HEK293T (cell line): ENCODE data around the gene NAV2.

Experiments
- CTCF ChIA-PET: fragments of 350-600 bp; formaldehyde crosslinking; extraction: SDS; loops from one replicate; lab custom pipeline; 2021; ENCODE audit warnings: antibody characterized with exemption, inconsistent platforms; lab: Yijun Ruan, JAX
- POLR2A ChIA-PET: fragments of 350-600 bp; formaldehyde crosslinking; extraction: SDS; loops from one replicate; lab custom pipeline; 2020; ENCODE audit warnings: antibody characterized with exemption, inconsistent platforms; lab: Yijun Ruan, JAX
- DNase-seq: peaks from one replicate; pipeline ENCODE4 v3.0.0; 2012; ENCODE audit warnings: mixed read lengths; ENCODE audit errors: extremely low spot score
- ARNT ChIP-seq: fragments of 450-650 bp; IDR thresholded peaks from 2 replicates; pipeline ENCODE4 v1.6.1; 2017; ENCODE audit warnings: mild to moderate bottlenecking
- BHLHE40 ChIP-seq: fragments of 450-650 bp; IDR thresholded peaks from 2 replicates; pipeline ENCODE4 v1.6.1; 2016; ENCODE audit warnings: mild to moderate bottlenecking, moderate library complexity, borderline replicate concordance
- CTBP1 ChIP-seq: fragments of 450-650 bp; IDR thresholded peaks from 2 replicates; pipeline ENCODE4 v1.6.1; 2016; ENCODE audit warnings: borderline replicate concordance
- ELF4 ChIP-seq: fragments of 450-650 bp; IDR thresholded peaks from 2 replicates; pipeline ENCODE4 v1.6.1; 2017; ENCODE audit warnings: antibody characterized with exemption
- FOXA1 ChIP-seq: fragments of 450-650 bp; IDR thresholded peaks from 2 replicates; pipeline ENCODE4 v1.6.1; 2016; ENCODE audit warnings: mild to moderate bottlenecking
- FOXK2 ChIP-seq: fragments of 450-650 bp; IDR thresholded peaks from 2 replicates; pipeline ENCODE4 v1.6.1; 2016; ENCODE audit warnings: mild to moderate bottlenecking
- FOXM1 ChIP-seq: fragments of 450-650 bp; IDR thresholded peaks from 2 replicates; pipeline ENCODE4 v1.6.1; 2017; ENCODE audit warnings: mild to moderate bottlenecking, borderline replicate concordance
- HDGF ChIP-seq: fragments of 450-650 bp; IDR thresholded peaks from 2 replicates; pipeline ENCODE4 v1.6.1; 2017; ENCODE audit warnings: antibody characterized with exemption, borderline replicate concordance
- L3MBTL2 ChIP-seq: fragments of 450-650 bp; conservative IDR thresholded peaks from 2 replicates; pipeline ENCODE4 v1.6.1; 2016; ENCODE audit warnings: mild to moderate bottlenecking
- LEF1 ChIP-seq: fragments of 450-650 bp; IDR thresholded peaks from 2 replicates; pipeline ENCODE4 v1.6.1; 2017; ENCODE audit warnings: mild to moderate bottlenecking, borderline replicate concordance
- NFRKB ChIP-seq: fragments of 450-650 bp; IDR thresholded peaks from 2 replicates; pipeline ENCODE4 v1.6.1; 2016; ENCODE audit warnings: mild to moderate bottlenecking, moderate library complexity
- PKNOX1 ChIP-seq: fragments of 450-650 bp; IDR thresholded peaks from 2 replicates; pipeline ENCODE4 v1.6.1; 2016
- SP1 ChIP-seq: fragments of 450-650 bp; IDR thresholded peaks from 2 replicates; pipeline ENCODE4 v1.6.1; 2017
- SUZ12 ChIP-seq: fragments of 450-650 bp; IDR thresholded peaks from 2 replicates; pipeline ENCODE4 v1.6.1; 2016; ENCODE audit warnings: mild to moderate bottlenecking
- TARDBP ChIP-seq: fragments of 450-650 bp; IDR thresholded peaks from 2 replicates; pipeline ENCODE4 v1.6.1; 2016
- ZNF384 ChIP-seq: fragments of 450-650 bp; IDR thresholded peaks from 2 replicates; pipeline ENCODE4 v1.6.1; 2016

NAV2 gene

DNA sequence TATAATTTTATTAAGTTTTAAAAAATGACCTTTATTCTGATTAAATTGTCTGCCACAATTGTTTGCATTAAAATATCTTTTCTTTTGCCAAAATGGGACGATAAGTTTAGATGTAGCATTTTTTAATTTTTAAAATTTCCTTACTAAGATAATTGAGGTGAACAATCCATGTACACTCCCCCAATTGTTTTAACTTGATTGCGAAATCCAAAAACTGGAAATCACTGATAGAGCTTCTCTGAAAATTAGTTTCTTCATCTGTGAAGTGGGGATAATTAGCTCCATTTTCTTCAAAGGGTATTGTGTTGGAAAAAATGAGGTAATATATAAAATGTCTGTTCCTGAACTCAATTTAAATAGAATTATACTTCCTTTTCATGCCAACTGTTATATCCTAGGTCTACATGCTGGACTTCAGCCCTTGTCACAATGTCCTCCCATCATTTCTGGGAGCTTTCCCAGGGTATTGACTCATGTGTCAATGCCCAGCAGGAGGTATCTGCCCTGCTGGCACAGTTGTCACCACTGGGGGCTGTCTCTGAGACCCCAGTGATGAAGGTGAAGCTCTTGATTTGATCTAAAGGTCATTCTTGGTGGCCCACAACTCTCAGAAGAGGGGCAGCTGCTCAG lies 28.7 kb upstream of the NAV2 start:
- TF ChIP-seq LEF1: no peak
- TF ChIP-seq FOXK2: no peak
- TF ChIP-seq NFRKB: no peak
- TF ChIP-seq BHLHE40: no peak
- no peak for TF ChIP-seq FOXM1
- TF ChIP-seq ELF4: no peak
- no peak for TF ChIP-seq TARDBP
- no peak for TF ChIP-seq SP1
- TF ChIP-seq HDGF: no peak
- TF ChIP-seq FOXA1: no peak
- TF ChIP-seq ZNF384: no peak
- no peak for TF ChIP-seq L3MBTL2
- TF ChIP-seq ARNT: no peak
- no peak for DNase-seq
- ChIA-PET POLR2A (interaction anchor here (0.9 kb wide), 1 partner anchor 28 kb away, joined by 4 read pairs; the partner anchor contains the start of gene NAV2), CTCF (no interaction called here)

DNA sequence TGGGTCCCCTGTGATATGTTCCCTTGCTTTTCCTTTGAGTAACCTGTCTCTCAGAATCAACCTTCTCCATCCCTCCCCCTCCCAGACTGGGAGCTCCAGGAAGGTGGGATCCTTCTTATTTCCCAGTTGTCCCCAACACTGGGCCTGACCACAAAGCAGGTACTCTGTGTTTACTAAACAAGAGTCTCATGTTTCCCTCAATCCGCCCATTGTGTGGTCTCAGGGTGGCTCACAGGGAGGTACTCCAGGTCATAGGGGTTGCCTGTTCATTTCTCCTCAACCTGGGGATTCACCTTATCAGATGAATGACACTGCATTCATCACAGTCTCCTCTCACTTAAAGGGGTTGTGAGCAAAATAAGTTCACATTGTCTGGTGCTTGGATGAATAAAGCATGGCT lies 26.4 kb upstream of the NAV2 start:
- POLR2A ChIA-PET: no interaction called here
- CTCF ChIA-PET: no interaction called here
- no peak for DNase-seq
- TF ChIP-seq ELF4 (no peak), NFRKB (no peak), L3MBTL2 (no peak), PKNOX1 (no peak), LEF1 (no peak), SP1 (no peak), BHLHE40 (no peak), SUZ12 (no peak), TARDBP (no peak)

DNA sequence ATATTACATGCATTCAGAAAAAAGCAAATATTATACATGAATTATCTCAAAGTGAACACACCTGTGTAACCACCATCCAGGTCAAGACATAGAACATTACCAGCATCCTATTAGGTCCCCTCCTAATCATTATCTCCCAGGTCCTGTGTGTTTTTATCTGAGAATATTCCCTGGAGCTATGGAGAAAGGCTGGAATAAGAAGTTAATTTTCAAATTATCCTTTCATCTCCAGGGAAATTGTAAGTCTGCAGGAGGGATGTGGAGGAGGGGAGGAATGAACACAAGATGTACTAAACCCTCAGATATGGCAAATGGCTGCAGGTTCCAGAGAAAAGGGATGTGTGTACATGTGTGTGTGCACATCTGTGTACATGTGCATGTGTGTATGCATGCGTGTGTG lies 25.2 kb upstream of the NAV2 start:
- POLR2A ChIA-PET: interaction anchor here (0.9 kb wide), 1 partner anchor 12 kb away, joined by 3 read pairs; no protein-coding TSS in a partner anchor
- TF ChIP-seq CTBP1 (no peak), SP1 (no peak), BHLHE40 (no peak)
- CTCF ChIA-PET: no interaction called here

DNA sequence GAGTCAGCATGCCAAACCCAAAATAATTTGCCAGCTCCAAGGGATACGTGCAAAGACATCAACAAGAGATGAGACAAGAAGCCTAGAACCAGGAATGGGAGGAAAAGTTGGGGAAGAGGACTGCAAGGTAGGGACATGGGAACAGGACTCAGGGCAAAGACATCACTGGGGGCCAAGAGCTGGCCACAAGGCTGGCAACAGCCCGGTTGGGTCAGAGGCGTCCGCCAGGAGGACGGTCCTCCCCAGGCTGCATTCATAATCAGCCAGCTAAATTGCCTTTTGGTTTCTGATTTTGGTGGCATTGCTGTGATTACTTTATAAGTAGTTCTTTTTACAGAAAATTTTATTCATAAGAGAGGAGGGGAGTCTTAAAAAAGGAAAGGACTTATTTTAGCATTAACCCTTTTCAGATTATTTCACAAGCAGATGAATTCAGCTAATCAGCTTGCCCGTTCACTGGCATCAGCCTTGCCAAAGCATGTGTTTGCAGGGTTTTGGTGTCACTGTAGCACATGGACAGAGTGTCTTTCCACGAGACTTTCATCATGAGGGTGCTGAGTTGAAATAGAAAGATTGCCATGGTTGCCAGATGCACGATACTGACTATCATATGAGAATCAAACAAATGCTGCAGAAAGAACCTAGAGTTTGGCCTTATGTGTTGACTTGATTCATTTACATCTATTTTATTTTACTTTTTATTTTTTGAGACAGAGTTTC lies 23.2 kb upstream of the NAV2 start:
- no peak for DNase-seq
- TF ChIP-seq SUZ12 (no peak), HDGF (no peak), ELF4 (no peak), CTBP1 (no peak), PKNOX1 (no peak)
- ChIA-PET POLR2A (interaction anchor here (0.8 to 1.4 kb wide), 2 partner anchors 9 to 23 kb away, joined by 3 read pairs; partner anchors contain the start of gene NAV2), CTCF (no interaction called here)

More for the DNA sequence above, 25.2 kb upstream of the NAV2 start:
- DNase-seq: no peak

DNA sequence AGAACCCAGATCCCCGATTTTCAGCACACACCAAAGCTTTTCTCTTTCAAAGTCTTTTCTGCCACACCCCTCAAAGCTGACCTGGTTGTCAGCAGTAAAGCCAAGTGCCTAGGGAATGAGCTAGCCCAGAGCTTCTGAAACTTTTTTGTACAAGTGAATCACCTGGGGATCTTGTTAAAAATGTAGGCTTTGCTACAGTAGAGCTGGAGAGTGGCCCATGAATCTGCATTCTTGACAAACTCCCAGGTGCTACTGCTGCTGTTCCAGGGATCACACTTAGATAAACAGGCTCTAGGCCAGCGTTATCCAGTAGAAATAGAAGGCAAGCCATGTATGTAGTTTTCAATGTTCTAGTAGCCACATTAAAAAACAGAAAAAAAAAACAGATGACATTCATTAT lies 21.8 kb upstream of the NAV2 start:
- DNase-seq: no peak
- ChIA-PET POLR2A (no interaction called here), CTCF (no interaction called here)
- TF ChIP-seq FOXA1 (no peak), FOXM1 (no peak), TARDBP (no peak), L3MBTL2 (no peak), ELF4 (no peak)

DNA sequence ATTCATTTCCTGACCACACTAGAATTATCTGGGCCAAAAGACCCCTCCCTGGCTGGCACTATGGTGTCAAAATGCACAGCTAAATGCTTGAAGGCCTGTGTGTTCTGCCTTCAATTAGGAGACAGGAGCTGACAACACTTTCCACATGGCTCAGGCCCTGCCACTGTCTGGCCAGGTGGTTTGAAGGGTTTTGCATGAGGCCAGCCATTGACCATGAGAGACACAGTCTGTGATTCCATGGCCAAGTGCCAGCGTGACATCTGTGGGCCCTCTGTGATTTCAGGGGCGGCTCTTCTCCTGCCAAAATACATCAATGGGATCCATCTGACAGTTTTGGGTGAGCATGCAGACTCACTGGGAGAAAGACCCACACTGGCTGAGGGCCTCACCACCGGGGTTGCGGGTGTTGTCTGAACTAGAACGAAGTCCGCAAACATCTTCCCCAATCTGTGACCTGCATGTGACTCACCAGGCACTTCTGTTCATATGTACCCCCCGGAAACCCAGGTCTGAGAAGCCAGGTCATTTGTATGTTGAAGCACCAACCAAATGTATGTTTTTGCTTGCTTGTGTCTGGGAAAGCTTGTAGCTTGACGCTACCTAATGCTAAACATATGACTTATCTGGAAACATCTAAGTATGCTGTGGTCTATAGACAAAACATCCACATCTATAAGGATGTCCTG lies 20.7 kb upstream of the NAV2 start:
- ChIA-PET POLR2A (no interaction called here), CTCF (no interaction called here)
- TF ChIP-seq BHLHE40 (no peak), NFRKB (no peak), LEF1 (no peak), ZNF384 (no peak), TARDBP (no peak), FOXK2 (no peak), CTBP1 (no peak), PKNOX1 (no peak), HDGF (no peak), ELF4 (no peak), SUZ12 (no peak), L3MBTL2 (no peak), FOXA1 (no peak), ARNT (no peak), FOXM1 (no peak), SP1 (no peak)
- DNase-seq: no peak
